GM12865 (cell line): ENCODE data around the gene PPFIA1.

Experiments used
- DNase-seq: peaks from one replicate; pipeline ENCODE4 v3.0.0; 2010; ENCODE audit warnings: low read depth
- H3K4me3 ChIP-seq: 2 replicates; pipeline ENCODE4 v1.5.1; 2011; ENCODE audit warnings: mild to moderate bottlenecking, low read depth, low read length, control low read depth
- CTCF ChIP-seq: IDR thresholded peaks from 2 replicates; pipeline ENCODE4 v1.5.1; 2011; ENCODE audit warnings: low read length, control low read depth, low read depth, inconsistent platforms; ENCODE audit not compliant: insufficient read depth; ENCODE audit errors: missing control alignments

Gene PPFIA1

GRCh38 chr11:70301721-70302418 lies 31.4 kb downstream of the PPFIA1 start:
- DNase-seq = no peak
- TF ChIP-seq CTCF = no peak
- no peak overlapping the region for H3K4me3 ChIP-seq

- no peak for TF ChIP-seq CTCF
- DNase-seq = no peak
- H3K4me3 ChIP-seq = no peak overlapping the region
Observed at GRCh38 chr11:70302419-70302752, 31.9 kb downstream of the PPFIA1 start.

GRCh38 chr11:70303070-70303469 lies 32.6 kb downstream of the PPFIA1 start:
- DNase-seq = no peak
- H3K4me3 ChIP-seq = no peak overlapping the region
- no peak for TF ChIP-seq CTCF

- no peak for TF ChIP-seq CTCF
- H3K4me3 ChIP-seq = no peak overlapping the region
- no peak for DNase-seq
Observed at GRCh38 chr11:70304208-70304603, 33.7 kb downstream of the PPFIA1 start.

GRCh38 chr11:70305501-70305900 lies 35.0 kb downstream of the PPFIA1 start:
- DNase-seq = no peak
- no peak overlapping the region for H3K4me3 ChIP-seq
- no peak for TF ChIP-seq CTCF

- no peak for DNase-seq
- no peak overlapping the region for H3K4me3 ChIP-seq
- no peak for TF ChIP-seq CTCF
Observed at GRCh38 chr11:70306586-70307033, 36.1 kb downstream of the PPFIA1 start.

GRCh38 chr11:70307176-70307575 lies 36.7 kb downstream of the PPFIA1 start:
- H3K4me3 ChIP-seq = no peak overlapping the region
- DNase-seq = no peak
- no peak for TF ChIP-seq CTCF
